ENCODE measurements around the gene MARCHF10.

MARCHF10 gene

GRCh38 chr17:62684179-62684578 is 123.9 kb downstream of the MARCHF10 start:
- no peak for TF ChIP-seq POLR2AphosphoS5 (IDR thresholded peaks at IDR 0.05; ENCODE audit: low read depth, low read length)
- no peak for TF ChIP-seq TAF1 (IDR thresholded peaks at IDR 0.05; ENCODE audit: low read depth, low read length)
- no peak for TF ChIP-seq PAX5 (IDR thresholded peaks at IDR 0.05; ENCODE audit: insufficient read depth, low read length, severe bottlenecking)
- no peak for TF ChIP-seq POLR2A (IDR thresholded peaks at IDR 0.05; ENCODE audit: low read depth, low read length)
- TF ChIP-seq SPI1 (IDR thresholded peaks at IDR 0.05; ENCODE audit: low read depth, low read length): no peak
- no peak for TF ChIP-seq POU2F2 (IDR thresholded peaks at IDR 0.05; ENCODE audit: low read depth, low read length)
- FAIRE-seq: no peak
- no peak for DNase-seq (ENCODE audit: insufficient read length, low spot score)

GRCh38 chr17:62681939-62682381 is 126.2 kb downstream of the MARCHF10 start:
- DNase-seq (ENCODE audit: insufficient read length, low spot score) (no peak), FAIRE-seq (no peak)
- TF ChIP-seq POU2F2 (IDR thresholded peaks at IDR 0.05; ENCODE audit: low read depth, low read length) (no peak), SPI1 (IDR thresholded peaks at IDR 0.05; ENCODE audit: low read depth, low read length) (no peak), TAF1 (IDR thresholded peaks at IDR 0.05; ENCODE audit: low read depth, low read length) (no peak), PAX5 (IDR thresholded peaks at IDR 0.05; ENCODE audit: insufficient read depth, low read length, severe bottlenecking) (no peak), POLR2A (IDR thresholded peaks at IDR 0.05; ENCODE audit: low read depth, low read length) (no peak), POLR2AphosphoS5 (IDR thresholded peaks at IDR 0.05; ENCODE audit: low read depth, low read length) (no peak)

- TF ChIP-seq PAX5 (IDR thresholded peaks at IDR 0.05; ENCODE audit: insufficient read depth, low read length, severe bottlenecking) (no peak), POU2F2 (IDR thresholded peaks at IDR 0.05; ENCODE audit: low read depth, low read length) (no peak), SPI1 (IDR thresholded peaks at IDR 0.05; ENCODE audit: low read depth, low read length) (no peak), TAF1 (IDR thresholded peaks at IDR 0.05; ENCODE audit: low read depth, low read length) (no peak), POLR2AphosphoS5 (IDR thresholded peaks at IDR 0.05; ENCODE audit: low read depth, low read length) (no peak), POLR2A (IDR thresholded peaks at IDR 0.05; ENCODE audit: low read depth, low read length) (no peak)
- no peak for FAIRE-seq
- DNase-seq (ENCODE audit: insufficient read length, low spot score): no peak
Measured at GRCh38 chr17:62681061-62681938, 126.8 kb downstream of the MARCHF10 start.

- TF ChIP-seq TAF1 (IDR thresholded peaks at IDR 0.05; ENCODE audit: low read depth, low read length) (no peak), POLR2AphosphoS5 (IDR thresholded peaks at IDR 0.05; ENCODE audit: low read depth, low read length) (no peak), PAX5 (IDR thresholded peaks at IDR 0.05; ENCODE audit: insufficient read depth, low read length, severe bottlenecking) (no peak), SPI1 (IDR thresholded peaks at IDR 0.05; ENCODE audit: low read depth, low read length) (no peak), POU2F2 (IDR thresholded peaks at IDR 0.05; ENCODE audit: low read depth, low read length) (no peak)
- FAIRE-seq (no peak), DNase-seq (ENCODE audit: insufficient read length, low spot score) (no peak)
Measured at GRCh38 chr17:62680541-62681052, 127.5 kb downstream of the MARCHF10 start.

GRCh38 chr17:62679866-62680377 is 128.2 kb downstream of the MARCHF10 start:
- FAIRE-seq (no peak), DNase-seq (ENCODE audit: insufficient read length, low spot score) (no peak)
- TF ChIP-seq TAF1 (IDR thresholded peaks at IDR 0.05; ENCODE audit: low read depth, low read length) (no peak), SPI1 (IDR thresholded peaks at IDR 0.05; ENCODE audit: low read depth, low read length) (no peak), POLR2AphosphoS5 (IDR thresholded peaks at IDR 0.05; ENCODE audit: low read depth, low read length) (no peak), POU2F2 (IDR thresholded peaks at IDR 0.05; ENCODE audit: low read depth, low read length) (no peak), POLR2A (IDR thresholded peaks at IDR 0.05; ENCODE audit: low read depth, low read length) (no peak), PAX5 (IDR thresholded peaks at IDR 0.05; ENCODE audit: insufficient read depth, low read length, severe bottlenecking) (no peak)

GRCh38 chr17:62678214-62678919 is 129.7 kb downstream of the MARCHF10 start:
- no peak for FAIRE-seq
- TF ChIP-seq POLR2A (IDR thresholded peaks at IDR 0.05; ENCODE audit: low read depth, low read length) (no peak), POLR2AphosphoS5 (IDR thresholded peaks at IDR 0.05; ENCODE audit: low read depth, low read length) (no peak), POU2F2 (IDR thresholded peaks at IDR 0.05; ENCODE audit: low read depth, low read length) (no peak), SPI1 (IDR thresholded peaks at IDR 0.05; ENCODE audit: low read depth, low read length) (no peak), TAF1 (IDR thresholded peaks at IDR 0.05; ENCODE audit: low read depth, low read length) (no peak), PAX5 (IDR thresholded peaks at IDR 0.05; ENCODE audit: insufficient read depth, low read length, severe bottlenecking) (no peak)
- DNase-seq (ENCODE audit: insufficient read length, low spot score): no peak

GRCh38 chr17:62676952-62677596 is 131.0 kb downstream of the MARCHF10 start:
- TF ChIP-seq TAF1 (IDR thresholded peaks at IDR 0.05; ENCODE audit: low read depth, low read length) (no peak), POLR2AphosphoS5 (IDR thresholded peaks at IDR 0.05; ENCODE audit: low read depth, low read length) (no peak), PAX5 (IDR thresholded peaks at IDR 0.05; ENCODE audit: insufficient read depth, low read length, severe bottlenecking) (no peak), POU2F2 (IDR thresholded peaks at IDR 0.05; ENCODE audit: low read depth, low read length) (no peak), SPI1 (IDR thresholded peaks at IDR 0.05; ENCODE audit: low read depth, low read length) (no peak), POLR2A (IDR thresholded peaks at IDR 0.05; ENCODE audit: low read depth, low read length) (no peak)
- no peak for DNase-seq (ENCODE audit: insufficient read length, low spot score)
- no peak for FAIRE-seq

- DNase-seq (ENCODE audit: insufficient read length, low spot score): no peak
Measured at GRCh38 chr17:62676231-62676943, 131.7 kb downstream of the MARCHF10 start.

More at GRCh38 chr17:62676231-62676943, 131.7 kb downstream of the MARCHF10 start:
- TF ChIP-seq POLR2A (IDR thresholded peaks at IDR 0.05; ENCODE audit: low read depth, low read length) (no peak), TAF1 (IDR thresholded peaks at IDR 0.05; ENCODE audit: low read depth, low read length) (no peak), POU2F2 (IDR thresholded peaks at IDR 0.05; ENCODE audit: low read depth, low read length) (no peak), PAX5 (IDR thresholded peaks at IDR 0.05; ENCODE audit: insufficient read depth, low read length, severe bottlenecking) (no peak), POLR2AphosphoS5 (IDR thresholded peaks at IDR 0.05; ENCODE audit: low read depth, low read length) (no peak), SPI1 (IDR thresholded peaks at IDR 0.05; ENCODE audit: low read depth, low read length) (no peak)
- FAIRE-seq: no peak

Measured in GM12891 (cell line).